ENCODE results near the gene MMAA. TPM values are rescaled to one million over a fixed set of nuclear protein-coding genes. Genes with fewer than 3 reads are reported as not detected.
"Not testable (repeated sequence)": the region's sequence is repeated elsewhere in the genome, so short reads cannot be mapped to it uniquely, and the experiment has no call there.

The MMAA gene
- total and polyA plus RNA-seq, 5 donors from 2014 or later = 9.7 to 18.7 (median 14.1) TPM

DNA sequence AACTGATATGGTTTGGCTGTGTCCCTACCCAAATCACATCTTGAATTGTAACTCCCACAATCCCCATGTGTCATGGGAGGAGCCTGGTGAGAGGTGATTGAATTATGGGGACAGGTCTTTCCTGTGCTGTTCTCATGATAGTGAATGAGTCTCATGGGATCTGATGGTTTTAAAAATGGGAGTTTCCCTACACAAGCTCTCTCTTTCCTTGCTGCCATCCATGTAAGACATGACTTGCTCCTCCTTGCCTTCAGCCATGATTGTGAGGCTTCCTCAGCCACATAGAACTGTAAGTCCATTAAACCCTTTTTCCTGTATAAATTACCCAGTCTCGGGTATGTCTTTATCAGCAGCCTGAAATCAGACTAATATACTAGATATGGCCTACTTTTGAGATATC lies 2.9 kb downstream of the MMAA start:
- not testable (repeated sequence) for H3K27ac ChIP-seq (ENCODE audit: insufficient read depth, low read length, poor library complexity, severe bottlenecking); DNase-seq; H3K4me3 ChIP-seq (ENCODE audit: low read depth, low read length); H3K27me3 Mint-ChIP-seq; H3K27me3 ChIP-seq (ENCODE audit: control insufficient read depth, insufficient read depth, low read length); ATAC-seq (ENCODE audit: low read depth in 2 of 2); H3K9me3 Mint-ChIP-seq; H3K9me3 ChIP-seq (ENCODE audit: control insufficient read depth in 2 of 2, low read length in 2 of 2); H3K36me3 ChIP-seq (ENCODE audit: control insufficient read depth, insufficient read depth, low read length)
- Mint-ChIP-seq H3K27ac (peak overlapping the region in 1 of 3 donors; percentile 23), H3K4me3 (peak overlapping the region in 2 of 4 donors; percentile 35 to 76), H3K36me3 (peaks cover 17% of the 10 kb centered on the region), H3K4me1 (peaks cover 24 to 60% (median 49%) of the 10 kb centered on the region in 4 donors)
- peaks cover 28% of the 10 kb centered on the region for H3K4me1 ChIP-seq (ENCODE audit: control insufficient read depth, insufficient read depth, low read length, poor library complexity, severe bottlenecking)

DNA sequence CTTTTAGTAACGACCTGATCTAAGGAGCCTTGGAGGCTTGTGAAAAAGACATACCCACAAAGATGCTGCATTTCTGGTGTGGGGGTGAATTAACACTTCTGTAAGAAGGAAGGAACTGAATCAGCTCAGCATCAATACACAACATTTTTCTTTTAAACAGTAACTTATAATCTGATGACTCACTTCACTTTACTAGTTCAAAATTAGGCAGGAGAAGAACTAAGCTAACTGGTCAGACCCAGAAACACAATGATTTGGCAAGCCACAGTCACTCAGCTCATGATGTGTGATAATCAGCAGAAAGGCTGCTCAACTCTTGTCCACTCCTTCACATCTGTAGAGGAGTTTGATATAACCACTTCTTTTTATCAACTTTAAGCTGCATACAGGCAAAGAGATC lies 4.6 kb downstream of the MMAA start:
- no peaks in the 10 kb centered on the region for H3K36me3 ChIP-seq (ENCODE audit: control insufficient read depth, insufficient read depth, low read length)
- no peak overlapping the region for H3K4me3 ChIP-seq (ENCODE audit: low read depth, low read length)
- Mint-ChIP-seq H3K36me3 (peaks cover 17% of the 10 kb centered on the region), H3K27me3 (no peaks in the 10 kb centered on the region), H3K4me1 (peaks cover 15 to 49% (median 41%) of the 10 kb centered on the region in 4 donors), H3K9me3 (no peaks in the 10 kb centered on the region), H3K4me3 (no peak overlapping the region), H3K27ac (no peak overlapping the region)
- H3K27me3 ChIP-seq (ENCODE audit: control insufficient read depth, insufficient read depth, low read length) = no peaks in the 10 kb centered on the region
- DNase-seq (no peak), ATAC-seq (ENCODE audit: low read depth in 2 of 2) (no peak)
- peaks cover 16% of the 10 kb centered on the region for H3K4me1 ChIP-seq (ENCODE audit: control insufficient read depth, insufficient read depth, low read length, poor library complexity, severe bottlenecking)
- H3K27ac ChIP-seq (ENCODE audit: insufficient read depth, low read length, poor library complexity, severe bottlenecking) = no peak overlapping the region
- H3K9me3 ChIP-seq (ENCODE audit: control insufficient read depth in 2 of 2, low read length in 2 of 2) = no peaks in the 10 kb centered on the region

DNA sequence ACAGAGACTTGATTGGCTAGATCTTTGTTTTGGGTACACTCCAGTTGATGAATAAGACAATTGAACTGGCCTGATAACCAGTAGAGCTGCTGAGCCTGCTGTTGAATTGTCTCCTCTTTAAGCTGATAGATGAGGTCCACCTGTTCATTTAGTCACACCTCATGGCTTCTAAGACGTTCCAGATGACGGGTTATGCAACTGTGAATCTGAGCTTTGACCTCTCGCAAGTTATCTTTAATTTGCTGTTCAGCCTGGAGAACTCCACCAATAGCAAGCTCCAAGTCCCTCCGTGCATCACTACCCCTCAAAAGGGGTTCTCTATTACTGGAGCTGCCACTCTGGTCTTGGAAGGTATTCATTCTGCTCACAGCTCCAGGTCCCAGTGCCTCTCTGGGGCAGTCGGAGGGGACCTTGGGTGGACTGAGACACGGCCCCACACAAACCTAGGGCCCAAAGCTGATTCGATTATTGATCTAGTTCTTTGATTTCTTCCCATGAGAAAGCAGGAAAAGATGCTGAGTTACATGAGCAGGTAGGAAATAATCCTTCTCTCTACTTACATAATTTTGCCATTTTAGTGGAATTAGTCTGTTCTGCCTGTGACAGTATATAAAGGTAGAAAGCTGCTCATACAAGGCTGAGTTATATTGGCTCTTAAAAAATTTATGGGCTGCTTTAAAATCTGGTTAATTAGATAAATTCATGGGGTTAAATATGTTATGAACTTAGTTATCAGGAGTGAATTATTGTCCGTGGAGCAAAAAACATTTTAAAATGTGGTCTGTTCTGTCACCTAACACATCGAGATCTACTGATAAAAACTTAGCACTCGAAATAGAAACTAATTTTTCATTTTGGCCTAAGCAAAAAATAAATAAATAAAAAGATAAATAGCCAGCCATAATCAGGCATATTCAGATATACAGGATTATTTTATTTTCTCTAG lies 6.8 kb downstream of the MMAA start:
- H3K9me3 ChIP-seq (ENCODE audit: control insufficient read depth in 2 of 2, low read length in 2 of 2) = no peaks in the 10 kb centered on the region
- H3K27me3 ChIP-seq (ENCODE audit: control insufficient read depth, insufficient read depth, low read length) = no peaks in the 10 kb centered on the region
- no peaks in the 10 kb centered on the region for H3K27me3 Mint-ChIP-seq
- peaks cover 27% of the 10 kb centered on the region for H3K36me3 Mint-ChIP-seq
- H3K36me3 ChIP-seq (ENCODE audit: control insufficient read depth, insufficient read depth, low read length) = no peaks in the 10 kb centered on the region
- peaks cover 17 to 43% (median 34%) of the 10 kb centered on the region in 4 donors for H3K4me1 Mint-ChIP-seq
- ATAC-seq (ENCODE audit: low read depth in 2 of 2) = no peak
- DNase-seq = no peak
- peaks cover 1% of the 10 kb centered on the region for H3K4me1 ChIP-seq (ENCODE audit: control insufficient read depth, insufficient read depth, low read length, poor library complexity, severe bottlenecking)
- peak overlapping the region in 1 of 4 donors; percentile 13 for H3K4me3 Mint-ChIP-seq
- no peak overlapping the region for H3K4me3 ChIP-seq (ENCODE audit: low read depth, low read length)
- H3K27ac Mint-ChIP-seq = no peak overlapping the region
- no peaks in the 10 kb centered on the region for H3K9me3 Mint-ChIP-seq
- no peak overlapping the region for H3K27ac ChIP-seq (ENCODE audit: insufficient read depth, low read length, poor library complexity, severe bottlenecking)

DNA sequence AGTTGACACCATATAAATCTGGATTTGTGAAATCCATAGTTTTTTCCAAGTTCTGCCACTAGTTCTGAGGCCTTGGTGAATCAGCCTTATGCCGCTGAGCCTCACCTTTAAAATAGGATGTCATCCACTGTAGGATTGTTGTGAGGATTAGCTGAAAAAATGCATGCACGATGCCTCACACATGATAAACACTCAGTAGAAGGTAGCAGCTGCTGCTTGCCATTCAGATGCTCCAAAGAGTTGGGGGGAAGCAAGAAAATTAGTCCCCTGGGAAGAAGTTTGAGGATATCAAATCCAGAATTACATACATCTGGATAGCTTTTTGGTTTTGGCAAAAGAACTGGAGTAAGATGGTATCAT lies 7.4 kb downstream of the MMAA start:
- ATAC-seq (ENCODE audit: low read depth in 2 of 2) = no peak
- no peaks in the 10 kb centered on the region for H3K36me3 ChIP-seq (ENCODE audit: control insufficient read depth, insufficient read depth, low read length)
- H3K27ac Mint-ChIP-seq = no peak overlapping the region
- H3K27me3 Mint-ChIP-seq = no peaks in the 10 kb centered on the region
- no peak overlapping the region for H3K4me3 ChIP-seq (ENCODE audit: low read depth, low read length)
- DNase-seq = no peak
- H3K36me3 Mint-ChIP-seq = peaks cover 27% of the 10 kb centered on the region
- H3K27ac ChIP-seq (ENCODE audit: insufficient read depth, low read length, poor library complexity, severe bottlenecking) = no peak overlapping the region
- H3K9me3 Mint-ChIP-seq = no peaks in the 10 kb centered on the region
- peaks cover 23 to 41% (median 33%) of the 10 kb centered on the region in 4 donors for H3K4me1 Mint-ChIP-seq
- H3K27me3 ChIP-seq (ENCODE audit: control insufficient read depth, insufficient read depth, low read length) = no peaks in the 10 kb centered on the region
- H3K9me3 ChIP-seq (ENCODE audit: control insufficient read depth in 2 of 2, low read length in 2 of 2) = no peaks in the 10 kb centered on the region
- no peaks in the 10 kb centered on the region for H3K4me1 ChIP-seq (ENCODE audit: control insufficient read depth, insufficient read depth, low read length, poor library complexity, severe bottlenecking)
- no peak overlapping the region for H3K4me3 Mint-ChIP-seq

DNA sequence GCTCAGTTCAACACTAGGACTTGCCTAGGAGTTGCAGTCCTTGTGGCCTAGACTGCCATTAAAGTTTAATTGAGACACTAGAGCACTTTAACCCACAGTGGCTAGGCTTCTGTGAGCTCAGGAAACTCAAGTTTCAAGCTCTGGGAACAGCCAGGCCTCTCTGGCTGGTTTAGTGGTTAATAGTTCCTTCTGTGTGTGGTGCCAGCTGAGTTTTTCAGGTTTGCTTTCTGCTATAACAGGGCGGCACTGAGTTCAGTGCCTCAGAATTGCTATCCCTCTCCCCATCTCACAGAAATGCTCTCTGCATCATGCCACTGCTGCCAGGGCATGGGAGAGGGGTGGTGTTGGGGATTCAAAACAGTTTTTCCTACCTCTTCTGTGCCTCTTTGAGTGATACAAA lies 15.9 kb downstream of the MMAA start:
- Mint-ChIP-seq H3K4me1 (peaks cover 16 to 39% (median 22%) of the 10 kb centered on the region in 4 donors), H3K36me3 (peaks cover 19% of the 10 kb centered on the region), H3K4me3 (no peak overlapping the region), H3K27me3 (no peaks in the 10 kb centered on the region), H3K27ac (no peak overlapping the region), H3K9me3 (no peaks in the 10 kb centered on the region)
- Histone ChIP-seq H3K27ac (ENCODE audit: insufficient read depth, low read length, poor library complexity, severe bottlenecking) (no peak overlapping the region), H3K9me3 (ENCODE audit: control insufficient read depth in 2 of 2, low read length in 2 of 2) (no peaks in the 10 kb centered on the region), H3K36me3 (ENCODE audit: control insufficient read depth, insufficient read depth, low read length) (peaks cover 7% of the 10 kb centered on the region), H3K4me3 (ENCODE audit: low read depth, low read length) (no peak overlapping the region), H3K27me3 (ENCODE audit: control insufficient read depth, insufficient read depth, low read length) (no peaks in the 10 kb centered on the region), H3K4me1 (ENCODE audit: control insufficient read depth, insufficient read depth, low read length, poor library complexity, severe bottlenecking) (no peaks in the 10 kb centered on the region)
- DNase-seq (no peak), ATAC-seq (ENCODE audit: low read depth in 2 of 2) (no peak)

DNA sequence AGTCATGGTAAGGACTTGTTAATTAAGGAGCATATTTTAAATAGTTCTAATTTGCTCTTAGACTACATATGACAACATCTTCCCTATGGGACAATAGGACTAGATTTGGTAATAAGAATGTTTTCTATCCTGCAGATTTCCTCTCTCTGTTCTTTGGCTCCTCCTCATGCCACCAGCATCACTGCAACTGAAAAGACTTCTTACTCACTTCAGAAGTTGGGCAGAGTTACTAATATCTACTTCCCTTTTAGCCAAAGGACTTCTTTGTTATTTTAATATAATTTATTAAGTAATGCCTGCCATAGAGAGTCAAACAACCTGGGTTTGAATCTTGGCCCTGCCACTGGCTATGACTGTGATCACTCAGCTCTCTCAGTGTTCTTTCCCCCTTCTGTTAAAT lies 16.4 kb downstream of the MMAA start:
- H3K27me3 ChIP-seq (ENCODE audit: control insufficient read depth, insufficient read depth, low read length) = no peaks in the 10 kb centered on the region
- Mint-ChIP-seq H3K36me3 (peaks cover 16% of the 10 kb centered on the region), H3K4me3 (no peak overlapping the region), H3K9me3 (no peaks in the 10 kb centered on the region), H3K4me1 (peaks cover 14 to 35% (median 20%) of the 10 kb centered on the region in 4 donors), H3K27me3 (no peaks in the 10 kb centered on the region), H3K27ac (no peak overlapping the region)
- no peak overlapping the region for H3K4me3 ChIP-seq (ENCODE audit: low read depth, low read length)
- DNase-seq (no peak), ATAC-seq (ENCODE audit: low read depth in 2 of 2) (no peak)
- no peaks in the 10 kb centered on the region for H3K4me1 ChIP-seq (ENCODE audit: control insufficient read depth, insufficient read depth, low read length, poor library complexity, severe bottlenecking)
- no peaks in the 10 kb centered on the region for H3K9me3 ChIP-seq (ENCODE audit: control insufficient read depth in 2 of 2, low read length in 2 of 2)
- no peak overlapping the region for H3K27ac ChIP-seq (ENCODE audit: insufficient read depth, low read length, poor library complexity, severe bottlenecking)
- peaks cover 10% of the 10 kb centered on the region for H3K36me3 ChIP-seq (ENCODE audit: control insufficient read depth, insufficient read depth, low read length)

DNA sequence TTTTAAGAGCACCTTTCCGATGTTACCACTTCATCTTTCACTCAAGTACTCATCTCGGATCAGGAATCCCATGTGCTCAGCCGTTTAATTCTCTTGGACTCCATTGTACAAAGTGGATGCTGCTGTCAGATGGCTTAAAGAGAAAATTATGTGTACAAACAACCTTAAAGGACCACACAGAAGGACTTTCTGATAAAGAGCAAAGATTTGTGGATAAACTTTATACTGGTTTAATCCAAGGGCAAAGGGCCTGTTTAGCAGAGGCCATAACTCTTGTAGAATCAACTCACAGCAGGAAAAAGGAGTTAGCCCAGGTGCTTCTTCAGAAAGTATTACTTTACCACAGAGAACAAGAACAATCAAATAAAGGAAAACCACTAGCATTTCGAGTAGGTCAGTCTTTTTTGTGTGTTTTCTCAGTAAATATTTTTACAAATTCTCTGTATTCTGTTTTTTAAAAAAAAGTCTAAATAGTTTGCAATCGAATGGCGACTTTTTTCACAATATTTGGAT lies 20.1 kb downstream of the MMAA start:
- no peaks in the 10 kb centered on the region for H3K27me3 ChIP-seq (ENCODE audit: control insufficient read depth, insufficient read depth, low read length)
- no peak overlapping the region for H3K27ac ChIP-seq (ENCODE audit: insufficient read depth, low read length, poor library complexity, severe bottlenecking)
- no peaks in the 10 kb centered on the region for H3K4me1 ChIP-seq (ENCODE audit: control insufficient read depth, insufficient read depth, low read length, poor library complexity, severe bottlenecking)
- Mint-ChIP-seq H3K27ac (no peak overlapping the region), H3K27me3 (no peaks in the 10 kb centered on the region), H3K4me1 (peaks cover 5 to 19% (median 7%) of the 10 kb centered on the region in 4 donors), H3K4me3 (no peak overlapping the region), H3K9me3 (no peaks in the 10 kb centered on the region), H3K36me3 (peaks cover 22% of the 10 kb centered on the region)
- no peaks in the 10 kb centered on the region for H3K9me3 ChIP-seq (ENCODE audit: control insufficient read depth in 2 of 2, low read length in 2 of 2)
- H3K4me3 ChIP-seq (ENCODE audit: low read depth, low read length) = no peak overlapping the region
- ATAC-seq (ENCODE audit: low read depth in 2 of 2) (no peak), DNase-seq (no peak)
- peaks cover 12% of the 10 kb centered on the region for H3K36me3 ChIP-seq (ENCODE audit: control insufficient read depth, insufficient read depth, low read length)

DNA sequence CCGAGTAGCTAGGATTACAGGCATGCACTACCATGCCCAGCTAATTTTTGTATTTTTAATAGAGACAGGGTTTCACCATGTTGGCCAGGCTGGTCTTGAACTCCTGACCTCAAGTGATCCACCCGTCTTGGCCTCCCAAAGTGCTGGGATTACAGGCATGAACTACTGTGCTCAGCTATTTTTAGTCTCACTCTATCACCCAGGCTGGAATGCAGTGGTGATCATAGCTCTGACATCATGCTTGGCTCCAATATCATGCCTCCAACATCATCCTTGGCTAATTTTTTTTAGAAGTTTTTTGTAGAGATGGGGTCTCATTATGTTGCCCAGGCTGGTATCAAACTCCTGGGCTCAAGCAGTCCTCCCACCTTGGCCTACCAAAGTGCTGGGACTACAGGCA lies 21.1 kb downstream of the MMAA start:
- H3K27ac Mint-ChIP-seq; H3K4me3 Mint-ChIP-seq; H3K9me3 Mint-ChIP-seq; H3K27ac ChIP-seq (ENCODE audit: insufficient read depth, low read length, poor library complexity, severe bottlenecking); ATAC-seq (ENCODE audit: low read depth in 2 of 2); H3K27me3 Mint-ChIP-seq; H3K4me3 ChIP-seq (ENCODE audit: low read depth, low read length); DNase-seq; H3K9me3 ChIP-seq (ENCODE audit: control insufficient read depth in 2 of 2, low read length in 2 of 2); H3K27me3 ChIP-seq (ENCODE audit: control insufficient read depth, insufficient read depth, low read length); H3K4me1 ChIP-seq (ENCODE audit: control insufficient read depth, insufficient read depth, low read length, poor library complexity, severe bottlenecking): not testable (repeated sequence)
- peaks cover 13% of the 10 kb centered on the region for H3K36me3 ChIP-seq (ENCODE audit: control insufficient read depth, insufficient read depth, low read length)
- peaks cover 25% of the 10 kb centered on the region for H3K36me3 Mint-ChIP-seq
- peaks cover 5 to 10% (median 7%) of the 10 kb centered on the region in 4 donors for H3K4me1 Mint-ChIP-seq
